H9 (cell line): ENCODE measurements around the gene ACTR2. TPM values are rescaled to one million over a fixed set of nuclear protein-coding genes. Genes with fewer than 3 reads are reported as not detected.

Experiments
- DNase-seq: peaks from one replicate; pipeline ENCODE4 v3.0.0-alpha.2; 2017
- H2AFZ ChIP-seq: one replicate; pipeline ENCODE4 v1.6.1; 2013; ENCODE audit warnings: mild to moderate bottlenecking, low read length, control low read depth, moderate library complexity
- H2AK5ac ChIP-seq: 2 replicates; pipeline ENCODE4 v1.6.1; 2013; ENCODE audit warnings: low read length, control low read depth, mixed read lengths; ENCODE audit not compliant: insufficient read length
- H2BK120ac ChIP-seq: one replicate; pipeline ENCODE4 v1.6.1; 2013; ENCODE audit warnings: low read depth, mild to moderate bottlenecking, low read length, control low read depth, inconsistent platforms; ENCODE audit not compliant: poor library complexity, severe bottlenecking
- H2BK12ac ChIP-seq: 2 replicates; pipeline ENCODE4 v1.6.1; 2013; ENCODE audit warnings: low read length, control low read depth, mixed read lengths, low read depth; ENCODE audit not compliant: insufficient read length
- H2BK15ac ChIP-seq: 2 replicates; pipeline ENCODE4 v1.6.1; 2013; ENCODE audit warnings: low read depth, low read length, control low read depth
- H2BK20ac ChIP-seq: one replicate; pipeline ENCODE4 v1.6.1; 2013; ENCODE audit warnings: low read depth, mild to moderate bottlenecking, low read length, control low read depth, inconsistent platforms; ENCODE audit not compliant: poor library complexity, severe bottlenecking
- H2BK5ac ChIP-seq: 2 replicates; pipeline ENCODE4 v1.6.1; 2013; ENCODE audit warnings: low read length, control low read depth, mixed read lengths; ENCODE audit not compliant: insufficient read length
- H3K14ac ChIP-seq: 2 replicates; pipeline ENCODE4 v1.6.1; 2013; ENCODE audit warnings: low read length, control low read depth; ENCODE audit not compliant: insufficient read depth
- H3K18ac ChIP-seq: 2 replicates; pipeline ENCODE4 v1.6.1; 2013; ENCODE audit warnings: low read depth, mild to moderate bottlenecking, mixed read lengths, low read length, control low read depth; ENCODE audit not compliant: insufficient read length
- H3K23ac ChIP-seq: 2 replicates; pipeline ENCODE4 v1.6.1; 2013; ENCODE audit warnings: low read length, control low read depth, mixed read lengths, low read depth; ENCODE audit not compliant: insufficient read length
- H3K23me2 ChIP-seq: 2 replicates; pipeline ENCODE4 v1.6.1; 2013; ENCODE audit warnings: low read depth, mild to moderate bottlenecking, mixed read lengths, low read length, control low read depth; ENCODE audit not compliant: insufficient read length, poor library complexity, severe bottlenecking
- H3K27ac ChIP-seq: 2 replicates; pipeline ENCODE4 v1.5.1; 2013; ENCODE audit warnings: low read length, control low read depth, mixed read lengths, low read depth; ENCODE audit not compliant: insufficient read length
- H3K27me3 ChIP-seq: 2 replicates; pipeline ENCODE4 v1.6.1; 2013; ENCODE audit warnings: low read length, control low read depth, inconsistent platforms; ENCODE audit not compliant: insufficient read depth
- H3K4ac ChIP-seq: 2 replicates; pipeline ENCODE4 v1.6.1; 2013; ENCODE audit warnings: low read depth, mild to moderate bottlenecking, control low read depth, inconsistent platforms, low read length, moderate library complexity
- H3K4me1 ChIP-seq: 2 replicates; pipeline ENCODE4 v1.6.1; 2013; ENCODE audit warnings: low read length, control low read depth, inconsistent platforms; ENCODE audit not compliant: insufficient read depth
- H3K4me2 ChIP-seq: 2 replicates; pipeline ENCODE4 v1.6.1; 2013; ENCODE audit warnings: low read length, control low read depth, mixed read lengths; ENCODE audit not compliant: insufficient read length, insufficient read depth
- H3K56ac ChIP-seq: 2 replicates; pipeline ENCODE4 v1.6.1; 2013; ENCODE audit warnings: low read depth, mild to moderate bottlenecking, mixed read lengths, low read length, control low read depth; ENCODE audit not compliant: insufficient read length
- H3K79me1 ChIP-seq: 2 replicates; pipeline ENCODE4 v1.6.1; 2013; ENCODE audit warnings: low read depth, mild to moderate bottlenecking, moderate library complexity, low read length, control low read depth, inconsistent platforms; ENCODE audit not compliant: insufficient read depth, poor library complexity, severe bottlenecking
- H3K79me2 ChIP-seq: 2 replicates; pipeline ENCODE4 v1.6.1; 2013; ENCODE audit warnings: low read length, control low read depth, inconsistent platforms; ENCODE audit not compliant: insufficient read depth
- H3K9ac ChIP-seq: 2 replicates; pipeline ENCODE4 v1.6.1; 2013; ENCODE audit warnings: low read length, control low read depth, mixed read lengths; ENCODE audit not compliant: insufficient read length; ENCODE audit errors: extremely low read depth
- H3K9me3 ChIP-seq: one replicate; pipeline ENCODE4 v1.6.1; 2013; ENCODE audit warnings: low read depth, low read length, inconsistent platforms; ENCODE audit not compliant: control insufficient read depth
- H3T11ph ChIP-seq: one replicate; pipeline ENCODE4 v1.6.1; 2013; ENCODE audit warnings: mild to moderate bottlenecking, low read length, control low read depth, inconsistent platforms
- H4K20me1 ChIP-seq: one replicate; pipeline ENCODE4 v1.6.1; 2013; ENCODE audit not compliant: control insufficient read depth, insufficient read length, insufficient read depth
- H4K5ac ChIP-seq: 2 replicates; pipeline ENCODE4 v1.6.1; 2013; ENCODE audit warnings: low read depth, mild to moderate bottlenecking, mixed read lengths, low read length, control low read depth; ENCODE audit not compliant: insufficient read length
- H4K8ac ChIP-seq: replicated peaks from 2 replicates; pipeline ENCODE4 v1.6.1; 2013; ENCODE audit warnings: low read length, control low read depth, mixed read lengths, low read depth; ENCODE audit not compliant: insufficient read length
- H4K91ac ChIP-seq: 2 replicates; pipeline ENCODE4 v1.6.1; 2013; ENCODE audit warnings: low read depth, mild to moderate bottlenecking, moderate library complexity, mixed read lengths, low read length, control low read depth; ENCODE audit not compliant: insufficient read length
- H3K27ac Mint-ChIP-seq, 3 experiments: 2 replicates in 2 of 3; 3 replicates in 1 of 3; pipeline ENCODE4 v1.8.0; 2020 to 2021; ENCODE audit warnings: mixed read lengths in 3 of 3, mild to moderate bottlenecking in 1 of 3, moderate library complexity in 1 of 3
- H3K27me3 Mint-ChIP-seq: 2 replicates; pipeline ENCODE4 v1.8.0; 2021; ENCODE audit warnings: low read depth, mild to moderate bottlenecking, moderate library complexity, mixed read lengths
- H3K36me3 Mint-ChIP-seq, 3 experiments: 2 replicates in 2 of 3; 3 replicates in 1 of 3; pipeline ENCODE4 v1.8.0; 2020 to 2021; ENCODE audit warnings: low read depth in 3 of 3, mixed read lengths in 3 of 3; ENCODE audit not compliant: insufficient read depth in 1 of 3
- H3K4me1 Mint-ChIP-seq, 2 experiments: 2 replicates each; pipeline ENCODE4 v1.8.0; 2020; ENCODE audit warnings: mixed read lengths in 2 of 2
- H3K4me3 Mint-ChIP-seq, 2 experiments: 2 replicates in 1 of 2; 3 replicates in 1 of 2; pipeline ENCODE4 v1.8.0; 2020 to 2021; ENCODE audit warnings: mild to moderate bottlenecking in 2 of 2, mixed read lengths in 2 of 2, moderate library complexity in 1 of 2
- H3K9me3 Mint-ChIP-seq, 2 experiments: 2 replicates in 1 of 2; 3 replicates in 1 of 2; pipeline ENCODE4 v1.8.0; 2020; ENCODE audit warnings: mild to moderate bottlenecking in 2 of 2, mixed read lengths in 2 of 2, moderate library complexity in 1 of 2
- CTCF ChIP-seq: fragments of 200-600 bp; sonication (generic); conservative IDR thresholded peaks from 3 replicates; pipeline ENCODE4 v1.8.0; 2021; ENCODE audit warnings: antibody characterized with exemption, mild to moderate bottlenecking
- WGBS: extraction: QIAGEN DNeasy Blood & Tissue Kit; methylation state at CpG from one replicate; pipeline ENCODE4 v1.1.7; 2013; ENCODE audit warnings: missing lambda C conversion rate, low lambda C conversion rate, mixed read lengths; ENCODE audit not compliant: insufficient read length; ENCODE audit errors: extremely low coverage; 5-methylcytosine and 5-hydroxymethylcytosine counted together
- total RNA-seq: library from RNA; stranded (reverse); gene quantifications from 2 replicates; pipeline ENCODE4 v1.2.1, GENCODE V29; 2021

Gene ACTR2
- total RNA-seq, 1 experiment from 2014 or later: 176 TPM

- H3K56ac ChIP-seq: no peak overlapping the region
- no peak for TF ChIP-seq CTCF
Measured at GRCh38 chr2:65294136-65294535, 66.5 kb downstream of the ACTR2 start.

More at GRCh38 chr2:65294136-65294535, 66.5 kb downstream of the ACTR2 start:
- no peaks in the 10 kb centered on the region for H3K9me3 Mint-ChIP-seq
- Histone ChIP-seq H3K9me3 (no peaks in the 10 kb centered on the region), H3K4me1 (no peaks in the 10 kb centered on the region), H4K91ac (no peak overlapping the region), H3K4me2 (no peak overlapping the region), H2BK15ac (no peak overlapping the region), H3K9ac (no peak overlapping the region), H4K8ac (no peak overlapping the region), H2BK12ac (no peak overlapping the region), H3K23me2 (no peaks in the 10 kb centered on the region), H3K4ac (no peak overlapping the region), H4K20me1 (no peaks in the 10 kb centered on the region), H3K18ac (no peak overlapping the region), H3K27ac (no peak overlapping the region), H3K14ac (no peak overlapping the region), H3K79me2 (no peaks in the 10 kb centered on the region), H2AFZ (no peak overlapping the region), H2BK120ac (no peak overlapping the region), H3K79me1 (no peaks in the 10 kb centered on the region), H3K27me3 (no peaks in the 10 kb centered on the region), H3T11ph (no peak overlapping the region), H2AK5ac (no peak overlapping the region), H4K5ac (no peak overlapping the region), H2BK20ac (no peak overlapping the region), H2BK5ac (no peak overlapping the region), H3K23ac (no peak overlapping the region)
- no peak for DNase-seq
- peaks cover 69% of the 10 kb centered on the region for H3K27me3 Mint-ChIP-seq
- WGBS: no CpG with 5 or more reads among the region's 6 CpGs
- peaks cover 6 to 13% of the 10 kb centered on the region in 2 experiments for H3K4me1 Mint-ChIP-seq
- no peak overlapping the region for H3K27ac Mint-ChIP-seq
- H3K36me3 Mint-ChIP-seq: no peaks in the 10 kb centered on the region
- no peak overlapping the region for H3K4me3 Mint-ChIP-seq
